Nucleus accumbens (tissue), 56 donors: ENCODE results near the gene TBC1D4.

Source experiments
- DNase-seq, 56 donors: peaks; one replicate each; lab custom pipeline; 2025; lab: John Stamatoyannopoulos, UW

The TBC1D4 gene

GRCh38 chr13:75489502-75490263 lies 7.7 kb upstream of the TBC1D4 start:
- no peak for DNase-seq

GRCh38 chr13:75486146-75487062 lies 4.4 kb upstream of the TBC1D4 start:
- no peak for DNase-seq

GRCh38 chr13:75485286-75486062 lies 3.5 kb upstream of the TBC1D4 start:
- DNase-seq = no peak

- DNase-seq = no peak
Measured at GRCh38 chr13:75482820-75483079, 781 bp upstream of the TBC1D4 start.

GRCh38 chr13:75481176-75482069 lies 546 bp downstream of the TBC1D4 start:
- DNase-seq = peak in 32 of 56 donors; percentile 15 to 71 (median 37)

- DNase-seq = peak in 40 of 56 donors; percentile 2 to 63 (median 24)
Measured at GRCh38 chr13:75480671-75481175, 1.2 kb downstream of the TBC1D4 start.

GRCh38 chr13:75479102-75479740 lies 2.7 kb downstream of the TBC1D4 start:
- no peak for DNase-seq

GRCh38 chr13:75478659-75479058 lies 3.3 kb downstream of the TBC1D4 start:
- no peak for DNase-seq

GRCh38 chr13:75474956-75475355 lies 7.0 kb downstream of the TBC1D4 start:
- no peak for DNase-seq

- no peak for DNase-seq
Measured at GRCh38 chr13:75473468-75473867, 8.5 kb downstream of the TBC1D4 start.

GRCh38 chr13:75470676-75471075 lies 11.3 kb downstream of the TBC1D4 start:
- no peak for DNase-seq

GRCh38 chr13:75469047-75469446 lies 12.9 kb downstream of the TBC1D4 start:
- no peak for DNase-seq

GRCh38 chr13:75468602-75469001 lies 13.4 kb downstream of the TBC1D4 start:
- no peak for DNase-seq

GRCh38 chr13:75468098-75468497 lies 13.9 kb downstream of the TBC1D4 start:
- no peak for DNase-seq

- DNase-seq = no peak
Measured at GRCh38 chr13:75467040-75467728, 14.8 kb downstream of the TBC1D4 start.

GRCh38 chr13:75465236-75465635 lies 16.7 kb downstream of the TBC1D4 start:
- no peak for DNase-seq

- DNase-seq = no peak
Measured at GRCh38 chr13:75461314-75461713, 20.7 kb downstream of the TBC1D4 start.

GRCh38 chr13:75460644-75461043 lies 21.3 kb downstream of the TBC1D4 start:
- DNase-seq = no peak
